Left renal cortex interstitium (tissue), 4 donors: ENCODE data around the gene TFF3. TPM values are rescaled to one million over a fixed set of nuclear protein-coding genes. Genes with fewer than 3 reads are reported as not detected.

Source experiments
- DNase-seq, 4 donors: peaks; one replicate each; pipeline ENCODE4 v3.0.0-alpha.2; 2013; ENCODE audit warnings: low read depth in 4 of 4, low spot score in 2 of 4, missing footprints in 1 of 4
- polyA plus RNA-seq, 4 donors: library from polyadenylated mRNA; unstranded; fragments of 120-200 nt; gene quantifications; one replicate each; pipeline ENCODE4 v1.2.1, GENCODE V29; 2013; ENCODE audit not compliant: insufficient read length in 4 of 4

TFF3 gene
- polyA plus RNA-seq, 4 donors, result 2.4 to 5.0 (median 4.2) TPM

GRCh38 chr21:42291751-42292562 is 23.3 kb downstream of the TFF3 start:
- no peak for DNase-seq

DNA sequence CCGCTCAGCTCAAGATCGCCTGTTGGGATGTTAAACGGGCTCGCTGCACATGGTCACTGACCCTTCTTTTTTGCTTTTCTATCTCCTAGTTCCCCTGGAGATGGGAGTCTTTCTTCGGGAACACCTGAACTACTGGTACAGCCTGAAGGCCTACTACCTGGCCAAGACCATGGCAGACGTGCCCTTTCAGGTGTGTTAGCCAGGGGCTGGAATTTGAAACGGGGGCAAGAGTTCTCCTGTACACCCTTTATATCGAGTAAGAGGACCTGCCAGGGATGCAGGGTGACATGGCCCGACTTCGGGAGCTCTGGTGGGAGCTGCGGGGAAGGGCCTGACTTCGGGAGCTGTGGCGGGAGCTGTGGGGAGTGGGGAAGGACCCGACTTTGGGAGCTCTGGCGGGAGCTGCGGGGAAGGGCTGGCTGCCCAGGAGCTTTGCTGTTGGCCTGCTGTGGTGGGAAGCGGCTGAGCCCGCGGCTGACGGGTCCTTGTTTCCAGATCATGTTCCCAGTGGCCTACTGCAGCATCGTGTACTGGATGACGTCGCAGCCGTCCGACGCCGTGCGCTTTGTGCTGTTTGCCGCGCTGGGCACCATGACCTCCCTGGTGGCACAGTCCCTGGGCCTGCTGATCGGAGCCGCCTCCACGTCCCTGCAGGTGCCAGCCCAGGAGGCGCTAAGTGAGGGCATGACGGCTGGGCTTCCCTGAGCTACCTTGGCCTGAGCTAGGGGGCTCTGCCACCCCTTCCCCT is 24.0 kb downstream of the TFF3 start:
- DNase-seq, result no peak

- no peak for DNase-seq
These were observed 24.7 kb downstream of the TFF3 start for GRCh38 chr21:42290505-42290904.

GRCh38 chr21:42289926-42290325 is 25.3 kb downstream of the TFF3 start:
- no peak for DNase-seq

DNA sequence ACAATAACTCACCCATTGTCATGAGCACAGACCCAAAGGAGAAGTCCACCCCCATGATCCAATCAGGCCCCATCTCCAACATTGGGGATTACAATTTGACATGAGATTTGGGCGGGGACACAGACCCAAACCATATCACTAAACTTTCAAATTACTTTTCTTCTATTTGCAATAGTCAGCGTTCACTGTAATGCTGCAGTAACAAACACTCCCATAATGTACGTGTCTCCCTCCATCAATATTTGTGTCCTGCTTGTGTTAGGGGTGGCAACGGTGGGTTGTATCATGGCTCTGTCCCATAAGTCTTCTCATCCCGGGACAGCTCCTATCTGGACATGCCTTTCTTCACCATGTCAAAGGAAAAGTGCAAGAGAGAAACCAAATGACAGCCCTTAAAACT is 26.2 kb downstream of the TFF3 start:
- no peak for DNase-seq

- no peak for DNase-seq
These were observed 27.8 kb downstream of the TFF3 start for GRCh38 chr21:42287193-42288083.

GRCh38 chr21:42286416-42286815 is 28.8 kb downstream of the TFF3 start:
- no peak for DNase-seq

- no peak for DNase-seq
These were observed 29.5 kb downstream of the TFF3 start for GRCh38 chr21:42285569-42286245.

DNA sequence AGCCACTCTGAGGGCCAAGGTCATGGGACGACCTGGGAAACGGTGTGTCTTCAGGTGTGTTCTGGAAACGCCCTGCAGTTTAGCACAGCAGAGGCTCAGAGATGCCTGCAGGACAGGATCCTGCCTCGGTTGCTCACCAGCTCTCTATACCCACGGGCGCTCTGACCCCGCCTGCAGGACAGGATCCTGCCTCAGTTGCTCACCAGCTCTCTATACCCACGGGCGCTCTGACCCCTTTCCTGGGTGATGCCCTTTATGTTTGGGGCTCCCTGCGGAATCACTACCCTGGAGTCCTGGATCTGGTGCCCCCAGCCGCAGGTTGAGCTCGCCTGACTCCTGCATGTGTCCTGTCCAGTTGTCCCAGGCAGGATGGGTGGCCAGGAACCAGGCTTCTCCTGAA is 32.5 kb downstream of the TFF3 start:
- DNase-seq, result no peak

- no peak for DNase-seq
These were observed 33.2 kb downstream of the TFF3 start for GRCh38 chr21:42282021-42282420.

DNA sequence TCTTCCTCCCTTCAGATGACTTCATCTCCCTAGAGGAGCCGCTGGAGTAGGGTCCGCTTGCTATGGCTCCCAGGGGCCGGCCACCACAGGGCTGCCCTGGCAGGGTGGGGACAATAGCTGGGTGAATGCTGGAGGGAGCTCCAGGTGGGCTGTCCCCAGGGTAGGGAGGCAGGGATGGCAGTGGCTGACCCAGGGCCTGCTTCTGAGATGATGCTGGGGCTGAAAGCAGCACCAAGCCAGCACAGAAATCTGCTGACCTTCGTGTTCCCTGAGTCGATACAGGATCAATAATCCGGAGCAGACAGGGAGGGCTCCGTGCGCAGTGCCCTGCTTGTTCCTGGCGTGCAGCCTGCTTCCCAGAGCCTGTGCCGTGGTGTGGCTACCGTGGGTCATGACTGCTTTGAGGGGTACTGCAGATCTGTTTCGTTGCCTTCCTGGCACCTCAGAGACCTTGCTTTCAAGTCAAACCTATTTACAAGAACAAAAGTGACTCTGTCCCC is 34.0 kb downstream of the TFF3 start:
- no peak for DNase-seq

GRCh38 chr21:42280356-42281180 is 34.6 kb downstream of the TFF3 start:
- no peak for DNase-seq

DNA sequence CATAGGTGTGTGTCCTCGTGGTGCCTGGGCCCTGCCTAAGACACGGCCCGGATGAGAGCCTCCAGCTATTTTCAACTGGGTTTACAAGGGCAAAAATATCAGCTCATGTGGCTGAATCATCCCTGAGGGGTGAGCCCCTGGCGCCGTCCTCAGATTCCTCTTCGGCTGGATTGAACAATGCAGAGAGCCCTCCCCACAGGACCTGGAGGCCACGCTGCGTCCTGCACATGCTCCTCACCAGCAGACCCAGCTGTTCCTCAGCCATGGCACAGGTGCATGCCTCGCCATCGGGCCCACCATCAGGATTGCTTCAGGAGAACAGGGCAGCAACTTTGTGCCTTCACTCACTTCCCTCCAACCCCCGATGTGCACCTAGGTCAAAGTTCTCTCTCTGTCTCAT is 35.3 kb downstream of the TFF3 start:
- no peak for DNase-seq

- no peak for DNase-seq
These were observed 35.8 kb downstream of the TFF3 start for GRCh38 chr21:42279341-42279871.

- DNase-seq, result no peak
These were observed 36.6 kb downstream of the TFF3 start for GRCh38 chr21:42278451-42279149.

- no peak for DNase-seq
These were observed 37.6 kb downstream of the TFF3 start for GRCh38 chr21:42277593-42277992.

- no peak for DNase-seq
These were observed 38.6 kb downstream of the TFF3 start for GRCh38 chr21:42276526-42277154.

GRCh38 chr21:42276076-42276475 is 39.1 kb downstream of the TFF3 start:
- DNase-seq, result no peak
